ENCODE data around the gene RNF151. TPM values are rescaled to one million over a fixed set of nuclear protein-coding genes. Genes with fewer than 3 reads are reported as not detected.
A peak's percentile ranks its signal among the peaks of the same experiment; 100 is the strongest.

The RNF151 gene
- total RNA-seq, 2 experiments from 2014 or later: not detected

DNA sequence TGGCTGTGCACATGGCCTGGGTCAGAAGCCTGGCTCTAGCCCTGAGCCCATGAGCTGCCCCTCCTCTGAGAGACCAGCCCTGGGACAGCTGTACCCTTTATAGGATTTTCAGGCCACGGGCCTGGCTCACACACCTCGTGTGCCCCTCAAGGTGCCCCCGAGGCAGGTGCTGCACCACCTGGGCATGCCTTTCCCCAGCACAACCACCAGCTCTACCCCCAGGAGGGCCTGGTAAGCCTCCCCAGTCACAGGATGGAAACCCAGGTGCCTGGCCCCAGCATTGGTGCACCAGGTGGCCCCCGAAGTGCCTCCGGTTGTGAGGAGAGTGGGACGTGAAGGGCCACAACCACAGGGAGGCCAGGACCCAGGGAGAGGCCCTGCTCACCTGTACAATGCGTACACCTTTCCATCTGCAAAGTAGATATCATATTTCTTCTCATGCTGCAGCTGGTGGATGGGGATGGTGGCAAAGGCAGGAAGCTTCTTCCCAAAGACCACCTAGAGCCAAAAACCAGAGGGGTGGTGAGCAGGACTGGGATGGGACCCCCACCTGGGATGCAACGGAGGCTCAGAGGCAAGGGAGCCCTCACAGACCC, 36.7 kb downstream of the RNF151 start:
- no peak overlapping the region for H3K4me2 ChIP-seq (ENCODE audit: low read length)
- H3K9me2 ChIP-seq (ENCODE audit: insufficient read depth, low read length): no peaks in the 10 kb centered on the region
- no peak overlapping the region for H2AFZ ChIP-seq (ENCODE audit: low read length)
- H3K36me3 ChIP-seq (ENCODE audit: insufficient read depth, low read length): peaks cover 69% of the 10 kb centered on the region
- no peak overlapping the region for H3K27ac ChIP-seq (ENCODE audit: low read depth, low read length, poor library complexity, severe bottlenecking)
- H4K20me1 ChIP-seq (ENCODE audit: insufficient read depth, low read length): peaks cover 5% of the 10 kb centered on the region; the same call in 1 of the 2 replicates
- POLR2A ChIA-PET: interaction anchor here (0.5 kb wide), 1 partner anchor 8 kb away, joined by 6 read pairs; no protein-coding TSS in a partner anchor
- no peaks in the 10 kb centered on the region for H3K9me3 ChIP-seq (ENCODE audit: low read length)
- TF ChIP-seq, protein P1, sequence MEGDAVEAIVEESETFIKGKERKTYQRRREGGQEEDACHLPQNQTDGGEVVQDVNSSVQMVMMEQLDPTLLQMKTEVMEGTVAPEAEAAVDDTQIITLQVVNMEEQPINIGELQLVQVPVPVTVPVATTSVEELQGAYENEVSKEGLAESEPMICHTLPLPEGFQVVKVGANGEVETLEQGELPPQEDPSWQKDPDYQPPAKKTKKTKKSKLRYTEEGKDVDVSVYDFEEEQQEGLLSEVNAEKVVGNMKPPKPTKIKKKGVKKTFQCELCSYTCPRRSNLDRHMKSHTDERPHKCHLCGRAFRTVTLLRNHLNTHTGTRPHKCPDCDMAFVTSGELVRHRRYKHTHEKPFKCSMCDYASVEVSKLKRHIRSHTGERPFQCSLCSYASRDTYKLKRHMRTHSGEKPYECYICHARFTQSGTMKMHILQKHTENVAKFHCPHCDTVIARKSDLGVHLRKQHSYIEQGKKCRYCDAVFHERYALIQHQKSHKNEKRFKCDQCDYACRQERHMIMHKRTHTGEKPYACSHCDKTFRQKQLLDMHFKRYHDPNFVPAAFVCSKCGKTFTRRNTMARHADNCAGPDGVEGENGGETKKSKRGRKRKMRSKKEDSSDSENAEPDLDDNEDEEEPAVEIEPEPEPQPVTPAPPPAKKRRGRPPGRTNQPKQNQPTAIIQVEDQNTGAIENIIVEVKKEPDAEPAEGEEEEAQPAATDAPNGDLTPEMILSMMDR (conservative IDR thresholded peaks at IDR 0.05; ENCODE audit: low read length): no peak
- TF ChIP-seq EZH2phosphoT487 (IDR thresholded peaks at IDR 0.05; ENCODE audit: borderline replicate concordance, low read depth, low read length): no peak
- intact Hi-C loops (cut with micrococcal nuclease; ENCODE audit: unreplicated experiment): no loop called here
- CTCF ChIA-PET (ENCODE audit: unreplicated experiment): no interaction called here
- BruUV-seq (replicated peaks): no TSS peak
- H3K79me2 ChIP-seq (ENCODE audit: insufficient read depth, low read depth, low read length): peaks cover 21% of the 10 kb centered on the region
- no peak overlapping the region for H3K4me3 ChIP-seq (ENCODE audit: low read depth, low read length, poor library complexity, severe bottlenecking)
- DNase-seq (ENCODE audit: low spot score): no peak
- peaks cover 24% of the 10 kb centered on the region for H3K4me1 ChIP-seq (ENCODE audit: insufficient read depth, low read length, poor library complexity, severe bottlenecking)

DNA sequence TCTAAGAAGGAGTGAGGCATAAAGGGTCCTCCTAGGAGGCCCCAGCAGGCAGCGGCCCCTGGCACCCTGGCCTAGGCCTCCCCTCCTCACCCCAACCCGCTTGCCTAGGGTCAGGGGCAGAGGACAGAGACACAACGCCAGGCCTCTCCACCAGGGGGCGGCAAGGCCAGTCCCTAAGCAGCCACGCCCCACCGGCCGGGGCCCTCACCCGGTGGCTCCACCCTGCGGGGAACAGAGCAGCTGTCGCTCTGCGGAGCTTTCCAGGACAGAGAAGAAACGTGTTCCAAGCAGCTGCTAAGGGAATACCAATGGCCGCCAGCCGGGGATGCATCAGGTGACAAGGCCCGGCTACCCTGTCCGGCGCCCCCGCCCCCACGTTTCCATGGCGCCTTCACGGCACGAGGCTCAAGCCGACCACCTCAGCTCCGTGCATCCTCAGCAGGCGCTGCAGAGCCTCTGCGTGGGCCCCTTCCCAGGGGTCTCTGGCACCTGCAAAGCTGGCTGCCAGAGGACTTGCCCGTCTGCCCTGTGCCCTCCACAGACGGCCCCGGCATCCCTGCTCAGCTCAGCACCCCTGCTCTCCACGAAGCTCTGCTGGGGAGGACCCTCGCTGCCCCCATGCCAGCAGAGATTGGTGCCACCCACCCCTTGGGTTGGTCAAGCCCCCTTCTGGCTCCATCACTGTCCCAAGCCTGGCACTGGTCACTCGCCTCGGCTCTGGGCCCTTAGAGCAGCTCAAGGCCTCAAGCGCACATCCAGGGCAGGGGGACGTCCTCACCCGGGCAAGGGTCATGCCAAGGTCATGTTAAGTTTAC, 37.4 kb downstream of the RNF151 start:
- Histone ChIP-seq H4K20me1 (ENCODE audit: insufficient read depth, low read length) (peaks cover 8% of the 10 kb centered on the region), H3K36me3 (ENCODE audit: insufficient read depth, low read length) (peaks cover 62% of the 10 kb centered on the region), H3K79me2 (ENCODE audit: insufficient read depth, low read depth, low read length) (peaks cover 28% of the 10 kb centered on the region), H3K4me3 (ENCODE audit: low read depth, low read length, poor library complexity, severe bottlenecking) (no peak overlapping the region), H3K9me2 (ENCODE audit: insufficient read depth, low read length) (no peaks in the 10 kb centered on the region), H3K27ac (ENCODE audit: low read depth, low read length, poor library complexity, severe bottlenecking) (no peak overlapping the region), H3K4me2 (ENCODE audit: low read length) (peak overlapping the region; percentile 26; the same call in 1 of the 2 replicates), H2AFZ (ENCODE audit: low read length) (no peak overlapping the region), H3K4me1 (ENCODE audit: insufficient read depth, low read length, poor library complexity, severe bottlenecking) (peaks cover 29% of the 10 kb centered on the region), H3K9me3 (ENCODE audit: low read length) (no peaks in the 10 kb centered on the region)
- BruUV-seq (replicated peaks): no TSS peak
- ChIA-PET POLR2A (interaction anchor here (1.3 kb wide), 1 partner anchor 151 kb away, joined by 4 read pairs; the partner anchor contains the start of gene TRAF7), CTCF (ENCODE audit: unreplicated experiment) (no interaction called here)
- peak; percentile 93 for DNase-seq (ENCODE audit: low spot score)
- TF ChIP-seq EZH2phosphoT487 (IDR thresholded peaks at IDR 0.05; ENCODE audit: borderline replicate concordance, low read depth, low read length): no peak
- TF ChIP-seq, protein P1 (conservative IDR thresholded peaks at IDR 0.05; ENCODE audit: low read length): peak; percentile 94
- intact Hi-C loops (cut with micrococcal nuclease; ENCODE audit: unreplicated experiment): no loop called here

Measured in OCI-LY7 (cell line).